H1 (cell line): ENCODE measurements around the gene LPP.

ENCODE experiments used
- ATF2 ChIP-seq: IDR thresholded peaks from 2 replicates; pipeline ENCODE4 v1.6.1; 2012; ENCODE audit warnings: low read length, inconsistent platforms
- CHD2 ChIP-seq: IDR thresholded peaks from 2 replicates; pipeline ENCODE4 v1.6.1; 2012; ENCODE audit warnings: low read length, improper control_type of control experiment
- EZH2 ChIP-seq: fragments of 200-600 bp; sonication (generic); IDR thresholded peaks from 2 replicates; pipeline ENCODE4 v1.7.1; 2012; ENCODE audit warnings: low read depth, mild to moderate bottlenecking, moderate library complexity, low read length, inconsistent platforms; ENCODE audit not compliant: severe bottlenecking
- FOSL1 ChIP-seq: IDR thresholded peaks from 2 replicates; pipeline ENCODE4 v1.6.1; 2011; ENCODE audit warnings: mild to moderate bottlenecking, low read depth, low read length, moderate library complexity; ENCODE audit not compliant: insufficient read depth
- PHF8 ChIP-seq: fragments of 200-600 bp; sonication (generic); conservative IDR thresholded peaks from 2 replicates; pipeline ENCODE4 v1.7.1; 2012; ENCODE audit warnings: low read depth, mild to moderate bottlenecking, inconsistent platforms, low read length, moderate library complexity
- POLR2A ChIP-seq, 2 experiments: IDR thresholded peaks; 1 replicate in 1 of 2; 2 replicates in 1 of 2; pipeline ENCODE4 v1.6.1; 2011; ENCODE audit warnings: low read depth in 2 of 2, low read length in 2 of 2, mild to moderate bottlenecking in 2 of 2; ENCODE audit errors: control extremely low read depth in 1 of 2
- RAD21 ChIP-seq, 2 experiments: IDR thresholded peaks in 1 of 2; conservative IDR thresholded peaks in 1 of 2; 2 replicates each; pipeline ENCODE4 v1.6.1; 2011; ENCODE audit warnings: low read depth in 2 of 2, low read length in 2 of 2, improper control_type of control experiment in 1 of 2, inconsistent platforms in 1 of 2, mild to moderate bottlenecking in 1 of 2, moderate library complexity in 1 of 2
- RNF2 ChIP-seq: fragments of 200-900, 300-1000 bp; sonication (generic); IDR thresholded peaks from 2 replicates; pipeline ENCODE4 v1.7.1; 2016; ENCODE audit warnings: borderline replicate concordance, low read depth, mild to moderate bottlenecking, antibody characterized with exemption, low read length; ENCODE audit not compliant: poor library complexity, severe bottlenecking; ENCODE audit errors: missing control alignments
- SP4 ChIP-seq: IDR thresholded peaks from 2 replicates; pipeline ENCODE4 v1.6.1; 2012; ENCODE audit warnings: low read length, inconsistent platforms
- TEAD4 ChIP-seq: IDR thresholded peaks from 2 replicates; pipeline ENCODE4 v1.6.1; 2012; ENCODE audit warnings: low read depth, low read length, inconsistent platforms, mixed read lengths
- TF ChIP-seq, protein P1 (sequence below), 3 experiments: IDR thresholded peaks; 1 replicate in 2 of 3; 2 replicates in 1 of 3; pipeline versions ENCODE4 v1.5.1 to v1.6.1; 2011; ENCODE audit warnings: low read length in 3 of 3, mild to moderate bottlenecking in 3 of 3, inconsistent platforms in 2 of 3, low read depth in 1 of 3, moderate library complexity in 1 of 3; ENCODE audit not compliant: insufficient read depth in 1 of 3; ENCODE audit errors: control extremely low read depth in 1 of 3

DNA sequence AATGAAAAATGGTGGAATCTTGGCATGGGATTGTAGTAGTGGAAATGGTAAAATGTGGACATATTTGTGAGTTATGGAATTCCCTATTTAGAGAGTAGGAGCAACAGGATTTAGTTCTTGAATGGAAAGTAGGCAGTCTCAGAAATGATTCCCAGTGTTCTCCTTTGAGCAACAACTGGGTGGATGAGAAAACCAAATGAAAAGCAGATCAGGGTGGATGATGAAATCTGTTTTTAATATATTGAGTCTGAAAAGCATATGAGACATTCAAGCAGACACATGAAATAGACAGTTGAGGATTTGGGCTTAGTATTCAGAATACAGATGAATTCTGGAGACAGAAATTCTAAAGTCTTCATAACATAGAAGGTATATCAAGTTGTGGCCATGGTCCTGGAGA, 451.3 kb downstream of the LPP start:
- TF ChIP-seq TEAD4 (no peak), POLR2A (IDR thresholded peaks at IDR 0.05; ENCODE audit: control extremely low read depth in 1 of 2, low read depth in 2 of 2, low read length in 2 of 2) (no peak), ATF2 (no peak), FOSL1 (no peak), SP4 (no peak), RAD21 (IDR thresholded peaks at IDR 0.05 in 1 of 2, conservative IDR thresholded peaks at IDR 0.05 in 1 of 2; ENCODE audit: low read depth in 2 of 2, low read length in 2 of 2) (no peak), RNF2 (no peak), EZH2 (no peak), PHF8 (no peak), CHD2 (no peak)
- TF ChIP-seq, protein P1, sequence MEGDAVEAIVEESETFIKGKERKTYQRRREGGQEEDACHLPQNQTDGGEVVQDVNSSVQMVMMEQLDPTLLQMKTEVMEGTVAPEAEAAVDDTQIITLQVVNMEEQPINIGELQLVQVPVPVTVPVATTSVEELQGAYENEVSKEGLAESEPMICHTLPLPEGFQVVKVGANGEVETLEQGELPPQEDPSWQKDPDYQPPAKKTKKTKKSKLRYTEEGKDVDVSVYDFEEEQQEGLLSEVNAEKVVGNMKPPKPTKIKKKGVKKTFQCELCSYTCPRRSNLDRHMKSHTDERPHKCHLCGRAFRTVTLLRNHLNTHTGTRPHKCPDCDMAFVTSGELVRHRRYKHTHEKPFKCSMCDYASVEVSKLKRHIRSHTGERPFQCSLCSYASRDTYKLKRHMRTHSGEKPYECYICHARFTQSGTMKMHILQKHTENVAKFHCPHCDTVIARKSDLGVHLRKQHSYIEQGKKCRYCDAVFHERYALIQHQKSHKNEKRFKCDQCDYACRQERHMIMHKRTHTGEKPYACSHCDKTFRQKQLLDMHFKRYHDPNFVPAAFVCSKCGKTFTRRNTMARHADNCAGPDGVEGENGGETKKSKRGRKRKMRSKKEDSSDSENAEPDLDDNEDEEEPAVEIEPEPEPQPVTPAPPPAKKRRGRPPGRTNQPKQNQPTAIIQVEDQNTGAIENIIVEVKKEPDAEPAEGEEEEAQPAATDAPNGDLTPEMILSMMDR (IDR thresholded peaks at IDR 0.05; ENCODE audit: control extremely low read depth in 1 of 3, insufficient read depth in 1 of 3, low read depth in 1 of 3, low read length in 3 of 3): no peak
